ENCODE data around the gene SCYGR4. TPM values are rescaled to one million over a fixed set of nuclear protein-coding genes. Genes with fewer than 3 reads are reported as not detected.

The SCYGR4 gene
- polyA plus RNA-seq, 1 donor from 2014 or later: not detected

DNA sequence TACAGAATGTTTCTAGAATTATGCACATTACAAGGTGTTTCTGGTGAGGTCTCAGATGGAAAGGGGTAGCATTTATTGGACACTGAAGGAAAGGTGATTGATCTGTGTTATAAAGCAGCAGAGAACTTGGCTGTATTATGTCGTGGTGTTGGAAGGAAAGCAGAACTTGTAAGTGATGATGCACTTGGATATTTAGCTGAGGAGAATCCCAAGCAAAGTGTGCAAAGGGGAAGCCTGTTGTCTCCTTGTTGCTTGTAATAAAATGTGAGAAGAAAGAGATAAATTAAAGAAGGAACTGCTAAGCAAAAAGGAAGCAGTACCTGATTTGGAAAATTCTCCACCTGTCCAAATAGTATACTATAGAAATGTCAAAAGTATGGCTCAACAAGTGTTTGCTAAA lies 37.1 kb downstream of the SCYGR4 start:
- Histone ChIP-seq H3K4me2 (ENCODE audit: low read length) (no peak overlapping the region), H3K27ac (ENCODE audit: low read length) (no peak overlapping the region), H3K27me3 (ENCODE audit: insufficient read depth, low read depth, low read length) (no peaks in the 10 kb centered on the region), H3K9ac (ENCODE audit: low read length) (no peak overlapping the region), H4K20me1 (ENCODE audit: insufficient read depth) (no peaks in the 10 kb centered on the region), H3K79me2 (replicated peaks; ENCODE audit: insufficient read depth, low read length) (no peaks in the 10 kb centered on the region), H2AFZ (ENCODE audit: low read depth, low read length) (no peak overlapping the region), H3F3A (ENCODE audit: insufficient read depth, low read length, poor library complexity, severe bottlenecking) (no peaks in the 10 kb centered on the region), H3K4me3 (ENCODE audit: low read length) (no peak overlapping the region), H3K36me3 (ENCODE audit: insufficient read depth, low read length) (no peaks in the 10 kb centered on the region), H3K9me3 (ENCODE audit: low read length) (no peaks in the 10 kb centered on the region), H3K9me2 (ENCODE audit: insufficient read depth, low read length) (no peaks in the 10 kb centered on the region)
- TF ChIP-seq, protein P1, sequence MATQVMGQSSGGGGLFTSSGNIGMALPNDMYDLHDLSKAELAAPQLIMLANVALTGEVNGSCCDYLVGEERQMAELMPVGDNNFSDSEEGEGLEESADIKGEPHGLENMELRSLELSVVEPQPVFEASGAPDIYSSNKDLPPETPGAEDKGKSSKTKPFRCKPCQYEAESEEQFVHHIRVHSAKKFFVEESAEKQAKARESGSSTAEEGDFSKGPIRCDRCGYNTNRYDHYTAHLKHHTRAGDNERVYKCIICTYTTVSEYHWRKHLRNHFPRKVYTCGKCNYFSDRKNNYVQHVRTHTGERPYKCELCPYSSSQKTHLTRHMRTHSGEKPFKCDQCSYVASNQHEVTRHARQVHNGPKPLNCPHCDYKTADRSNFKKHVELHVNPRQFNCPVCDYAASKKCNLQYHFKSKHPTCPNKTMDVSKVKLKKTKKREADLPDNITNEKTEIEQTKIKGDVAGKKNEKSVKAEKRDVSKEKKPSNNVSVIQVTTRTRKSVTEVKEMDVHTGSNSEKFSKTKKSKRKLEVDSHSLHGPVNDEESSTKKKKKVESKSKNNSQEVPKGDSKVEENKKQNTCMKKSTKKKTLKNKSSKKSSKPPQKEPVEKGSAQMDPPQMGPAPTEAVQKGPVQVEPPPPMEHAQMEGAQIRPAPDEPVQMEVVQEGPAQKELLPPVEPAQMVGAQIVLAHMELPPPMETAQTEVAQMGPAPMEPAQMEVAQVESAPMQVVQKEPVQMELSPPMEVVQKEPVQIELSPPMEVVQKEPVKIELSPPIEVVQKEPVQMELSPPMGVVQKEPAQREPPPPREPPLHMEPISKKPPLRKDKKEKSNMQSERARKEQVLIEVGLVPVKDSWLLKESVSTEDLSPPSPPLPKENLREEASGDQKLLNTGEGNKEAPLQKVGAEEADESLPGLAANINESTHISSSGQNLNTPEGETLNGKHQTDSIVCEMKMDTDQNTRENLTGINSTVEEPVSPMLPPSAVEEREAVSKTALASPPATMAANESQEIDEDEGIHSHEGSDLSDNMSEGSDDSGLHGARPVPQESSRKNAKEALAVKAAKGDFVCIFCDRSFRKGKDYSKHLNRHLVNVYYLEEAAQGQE (IDR thresholded peaks at IDR 0.05; ENCODE audit: borderline replicate concordance): no peak
- no peak for TF ChIP-seq RAD21 (conservative IDR thresholded peaks at IDR 0.05)
- no peak for TF ChIP-seq POLR2AphosphoS5 (IDR thresholded peaks at IDR 0.05)
- TF ChIP-seq MXI1 (conservative IDR thresholded peaks at IDR 0.05; ENCODE audit: poor library complexity, severe bottlenecking): no peak
- TF ChIP-seq SMC3 (conservative IDR thresholded peaks at IDR 0.05; ENCODE audit: poor library complexity): no peak
- TF ChIP-seq EZH2 (IDR thresholded peaks at IDR 0.05; ENCODE audit: borderline replicate concordance, insufficient read depth, low read length, poor library complexity, severe bottlenecking): no peak
- TF ChIP-seq TAF1 (IDR thresholded peaks at IDR 0.05; ENCODE audit: low read depth): no peak
- TF ChIP-seq, protein P2, sequence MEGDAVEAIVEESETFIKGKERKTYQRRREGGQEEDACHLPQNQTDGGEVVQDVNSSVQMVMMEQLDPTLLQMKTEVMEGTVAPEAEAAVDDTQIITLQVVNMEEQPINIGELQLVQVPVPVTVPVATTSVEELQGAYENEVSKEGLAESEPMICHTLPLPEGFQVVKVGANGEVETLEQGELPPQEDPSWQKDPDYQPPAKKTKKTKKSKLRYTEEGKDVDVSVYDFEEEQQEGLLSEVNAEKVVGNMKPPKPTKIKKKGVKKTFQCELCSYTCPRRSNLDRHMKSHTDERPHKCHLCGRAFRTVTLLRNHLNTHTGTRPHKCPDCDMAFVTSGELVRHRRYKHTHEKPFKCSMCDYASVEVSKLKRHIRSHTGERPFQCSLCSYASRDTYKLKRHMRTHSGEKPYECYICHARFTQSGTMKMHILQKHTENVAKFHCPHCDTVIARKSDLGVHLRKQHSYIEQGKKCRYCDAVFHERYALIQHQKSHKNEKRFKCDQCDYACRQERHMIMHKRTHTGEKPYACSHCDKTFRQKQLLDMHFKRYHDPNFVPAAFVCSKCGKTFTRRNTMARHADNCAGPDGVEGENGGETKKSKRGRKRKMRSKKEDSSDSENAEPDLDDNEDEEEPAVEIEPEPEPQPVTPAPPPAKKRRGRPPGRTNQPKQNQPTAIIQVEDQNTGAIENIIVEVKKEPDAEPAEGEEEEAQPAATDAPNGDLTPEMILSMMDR (IDR thresholded peaks at IDR 0.05; ENCODE audit: poor library complexity, severe bottlenecking): no peak
- no peak for TF ChIP-seq EP300 (conservative IDR thresholded peaks at IDR 0.05; ENCODE audit: poor library complexity, severe bottlenecking)

DNA sequence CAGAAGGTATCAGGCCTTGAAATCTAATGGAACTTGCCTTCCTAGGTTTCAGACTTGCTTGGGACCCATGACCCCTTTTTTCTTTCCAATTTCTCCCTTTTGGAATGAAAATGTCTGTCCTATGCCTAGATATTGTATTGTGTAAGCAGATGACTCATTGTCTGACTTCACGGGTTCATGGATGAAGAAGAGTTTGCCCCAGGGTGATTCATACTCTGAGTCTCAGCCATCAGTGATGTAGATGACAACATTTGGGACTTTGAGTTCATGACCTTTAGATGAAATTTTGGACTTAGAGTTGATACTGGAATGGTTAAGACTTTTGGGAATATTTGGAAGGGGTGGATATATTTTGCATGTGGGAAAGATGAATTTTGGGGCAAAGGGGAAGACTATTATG lies 38.2 kb downstream of the SCYGR4 start:
- no peak overlapping the region for H3K4me3 ChIP-seq (ENCODE audit: low read length)
- no peaks in the 10 kb centered on the region for H3K9me3 ChIP-seq (ENCODE audit: low read length)
- TF ChIP-seq MXI1 (conservative IDR thresholded peaks at IDR 0.05; ENCODE audit: poor library complexity, severe bottlenecking) (no peak), RAD21 (conservative IDR thresholded peaks at IDR 0.05) (no peak), EP300 (conservative IDR thresholded peaks at IDR 0.05; ENCODE audit: poor library complexity, severe bottlenecking) (no peak), POLR2AphosphoS5 (IDR thresholded peaks at IDR 0.05) (no peak), TAF1 (IDR thresholded peaks at IDR 0.05; ENCODE audit: low read depth) (no peak), EZH2 (IDR thresholded peaks at IDR 0.05; ENCODE audit: borderline replicate concordance, insufficient read depth, low read length, poor library complexity, severe bottlenecking) (no peak), SMC3 (conservative IDR thresholded peaks at IDR 0.05; ENCODE audit: poor library complexity) (no peak)
- TF ChIP-seq, protein P2 (IDR thresholded peaks at IDR 0.05; ENCODE audit: poor library complexity, severe bottlenecking): no peak
- TF ChIP-seq, protein P1 (IDR thresholded peaks at IDR 0.05; ENCODE audit: borderline replicate concordance): no peak

More for the DNA sequence above, 38.2 kb downstream of the SCYGR4 start:
- Histone ChIP-seq H3K9ac (ENCODE audit: low read length) (no peak overlapping the region), H4K20me1 (ENCODE audit: insufficient read depth) (no peaks in the 10 kb centered on the region), H3K9me2 (ENCODE audit: insufficient read depth, low read length) (no peaks in the 10 kb centered on the region), H3K4me2 (ENCODE audit: low read length) (no peak overlapping the region), H3K27ac (ENCODE audit: low read length) (no peak overlapping the region), H3K27me3 (ENCODE audit: insufficient read depth, low read depth, low read length) (no peaks in the 10 kb centered on the region), H3K36me3 (ENCODE audit: insufficient read depth, low read length) (no peaks in the 10 kb centered on the region), H2AFZ (ENCODE audit: low read depth, low read length) (no peak overlapping the region), H3F3A (ENCODE audit: insufficient read depth, low read length, poor library complexity, severe bottlenecking) (no peaks in the 10 kb centered on the region), H3K79me2 (replicated peaks; ENCODE audit: insufficient read depth, low read length) (no peaks in the 10 kb centered on the region)
